Activated naive CD8-positive, alpha-beta T cell treated with anti-CD3 and anti-CD28 coated beads, Interleukin-2, amount 50 U/mL, for 16 hours (primary cell): Measurements from ENCODE around the gene TNPO1.
A peak's percentile ranks its signal among the peaks of the same experiment; 100 is the strongest.

Experiments
- DNase-seq: peaks from one replicate; pipeline ENCODE4 v3.0.0-alpha.2; 2020; ENCODE audit warnings: low read depth, low spot score

Gene TNPO1

DNA sequence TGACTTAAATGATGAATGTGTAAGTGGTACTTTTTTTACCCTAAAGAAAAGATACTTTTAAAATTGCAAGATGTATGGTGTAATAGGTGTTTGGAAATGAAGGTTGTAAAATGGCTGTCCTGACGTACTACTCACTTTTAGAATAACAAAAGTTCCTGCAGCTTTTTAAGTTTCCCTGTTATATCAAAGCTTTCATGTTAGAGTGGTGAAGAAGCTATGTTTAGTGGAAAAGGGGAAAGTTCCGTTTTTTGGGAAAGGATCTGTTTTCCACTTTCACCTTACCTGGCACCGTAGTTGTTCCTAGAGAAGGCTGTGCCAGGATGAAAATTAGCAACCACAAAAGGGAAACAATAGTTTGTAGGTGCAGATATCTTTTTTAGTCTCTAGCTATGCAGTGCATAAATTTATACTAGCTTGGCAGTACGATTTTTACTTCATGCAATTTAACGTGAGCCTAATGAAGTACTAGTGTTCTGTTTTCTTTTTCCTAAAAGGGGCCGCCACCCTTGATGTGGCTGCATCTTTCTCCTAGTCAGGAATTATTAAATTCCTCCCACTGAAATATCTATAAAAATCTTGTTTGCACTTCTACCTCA lies 1.3 kb downstream of the TNPO1 start:
- no peak for DNase-seq

DNA sequence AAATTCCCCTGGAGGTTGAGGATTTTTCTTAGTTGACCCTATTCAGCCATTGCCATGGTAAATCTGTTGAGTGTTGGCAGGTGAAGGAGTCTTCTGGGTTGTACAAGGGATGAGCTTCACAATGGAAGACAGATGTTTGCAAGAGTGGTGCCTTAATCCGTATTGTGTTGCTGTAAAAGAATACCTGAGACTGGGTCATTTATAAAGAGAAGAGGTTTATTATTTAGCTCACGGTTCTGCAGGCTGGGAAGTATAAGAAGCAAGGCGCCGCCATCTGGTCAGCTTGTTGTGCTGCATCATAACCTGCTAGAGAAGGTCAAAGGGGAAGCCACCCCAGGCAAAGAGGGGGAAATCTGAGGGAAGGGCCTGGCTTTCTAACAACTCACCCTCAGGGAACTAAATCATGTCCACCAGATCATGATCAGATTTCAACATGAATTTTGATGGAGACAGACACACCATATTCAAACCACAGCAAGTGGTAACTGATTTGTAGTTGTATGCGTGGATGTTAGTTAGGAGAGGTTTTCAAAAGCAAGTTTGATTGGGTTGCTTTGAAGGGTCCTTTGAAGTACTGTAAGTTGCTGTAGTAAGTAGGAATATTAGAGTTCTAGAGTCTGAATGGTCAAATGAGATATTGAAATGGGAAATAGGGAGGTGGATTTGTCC lies 2.5 kb downstream of the TNPO1 start:
- DNase-seq = no peak

DNA sequence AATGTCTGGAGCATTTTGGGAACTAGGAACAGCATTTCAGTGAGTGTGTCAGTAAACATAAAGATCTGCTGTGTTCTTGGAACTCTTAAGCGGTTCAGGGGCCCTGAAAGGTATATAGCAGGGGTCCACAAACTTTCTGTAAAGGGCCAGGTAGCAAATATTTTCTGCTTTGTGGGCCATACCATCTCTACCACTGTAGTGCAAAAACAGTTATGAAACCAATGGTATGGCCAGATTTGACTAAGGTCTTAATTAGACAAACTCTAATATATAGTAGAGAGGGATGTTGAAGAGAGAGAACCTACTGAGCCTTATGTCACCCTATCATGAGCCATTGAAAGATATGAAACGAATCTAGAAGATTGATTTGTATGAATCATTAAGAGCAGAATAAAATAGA lies 5.3 kb downstream of the TNPO1 start:
- no peak for DNase-seq

DNA sequence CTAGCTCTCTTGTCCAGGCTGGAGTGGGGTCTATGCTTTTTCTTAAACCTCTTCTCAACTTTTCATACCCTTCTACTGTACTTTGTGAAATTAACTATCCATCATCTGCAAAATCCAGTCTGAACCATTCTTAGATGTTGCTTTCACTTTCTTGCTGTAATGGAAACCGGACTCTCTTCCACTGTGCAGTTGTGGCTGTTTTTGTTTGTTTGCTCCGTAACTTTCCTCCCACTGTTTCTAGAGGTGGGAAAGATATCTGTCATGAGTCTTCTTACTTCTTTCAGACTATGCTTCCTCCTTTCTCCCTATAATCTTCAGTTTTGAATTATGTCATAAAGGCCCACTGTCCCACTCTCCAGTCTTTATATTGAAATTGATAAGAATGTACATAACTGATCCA lies 6.5 kb downstream of the TNPO1 start:
- no peak for DNase-seq

DNA sequence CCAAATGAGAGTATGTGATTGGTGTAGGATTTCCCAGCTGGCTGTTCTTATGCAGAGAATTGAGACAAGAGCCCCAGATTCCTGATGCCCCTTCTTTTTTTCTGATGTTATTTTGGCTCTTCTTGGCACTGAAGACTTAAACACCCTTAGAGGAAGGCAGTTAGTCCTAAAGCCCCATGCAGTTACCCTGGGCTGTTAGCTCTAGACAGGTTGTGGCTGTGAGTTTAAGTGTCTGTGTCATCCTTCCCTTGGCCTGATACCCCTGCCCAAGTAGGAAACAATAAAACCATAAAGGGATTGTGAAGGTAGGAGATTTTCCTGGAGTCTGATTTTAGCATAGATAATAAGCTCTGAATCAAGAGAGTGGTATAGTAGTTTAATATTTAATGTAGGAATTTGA lies 13.2 kb downstream of the TNPO1 start:
- DNase-seq = no peak

DNA sequence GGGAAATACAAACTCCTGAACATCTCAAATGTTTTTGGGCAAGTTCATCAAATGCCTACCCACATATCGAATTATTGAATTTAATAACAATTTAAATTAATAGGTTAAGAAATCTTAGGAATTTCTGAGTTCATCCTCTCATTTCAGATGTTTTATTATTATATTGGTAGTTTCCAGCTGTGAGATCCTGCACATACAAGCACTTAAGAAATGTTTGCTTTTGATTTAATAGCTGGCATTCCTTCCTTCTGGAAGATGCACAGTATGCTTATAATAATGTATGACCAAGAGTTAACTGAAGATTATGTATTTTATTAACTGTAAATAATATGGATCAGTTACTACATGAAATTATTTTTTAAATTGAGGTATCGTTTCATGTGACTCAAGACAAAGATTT lies 13.9 kb downstream of the TNPO1 start:
- DNase-seq = no peak

DNA sequence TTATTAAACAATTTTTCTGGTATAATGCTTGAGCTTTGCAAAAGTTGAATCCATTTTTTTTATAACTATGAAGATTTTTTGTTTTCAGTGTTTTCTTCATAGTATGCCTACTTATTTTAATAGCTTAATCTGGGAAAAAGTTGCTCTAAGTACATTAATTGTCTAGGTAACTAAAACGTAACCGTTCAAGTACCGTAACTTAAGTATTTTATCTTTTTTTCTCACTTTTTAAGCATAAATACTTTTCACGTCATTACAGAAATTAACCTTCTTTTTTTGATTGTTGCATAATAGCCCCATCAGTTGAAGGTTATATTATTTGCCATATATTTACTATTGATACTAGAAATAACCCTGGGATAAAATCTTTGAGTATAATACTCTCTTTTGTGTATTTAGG lies 15.2 kb downstream of the TNPO1 start:
- DNase-seq = no peak

DNA sequence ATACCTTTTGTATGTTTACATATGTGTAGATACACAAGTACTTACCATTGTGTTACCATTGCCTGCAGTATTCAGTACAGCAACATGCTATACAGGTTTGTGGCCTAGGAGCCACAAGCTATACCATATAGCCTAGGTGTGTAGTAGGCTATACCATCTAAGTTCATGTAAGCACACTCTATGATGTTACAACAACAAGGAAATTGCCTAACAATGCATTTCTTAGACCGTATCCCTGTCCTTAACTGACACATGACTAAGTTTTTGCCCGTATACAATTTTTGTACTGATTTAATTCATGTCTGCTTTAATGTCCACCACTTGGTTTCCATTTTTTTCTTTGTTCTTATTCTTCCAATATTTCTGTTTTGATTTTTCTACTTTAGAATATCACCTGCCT lies 18.5 kb downstream of the TNPO1 start:
- DNase-seq = no peak

DNA sequence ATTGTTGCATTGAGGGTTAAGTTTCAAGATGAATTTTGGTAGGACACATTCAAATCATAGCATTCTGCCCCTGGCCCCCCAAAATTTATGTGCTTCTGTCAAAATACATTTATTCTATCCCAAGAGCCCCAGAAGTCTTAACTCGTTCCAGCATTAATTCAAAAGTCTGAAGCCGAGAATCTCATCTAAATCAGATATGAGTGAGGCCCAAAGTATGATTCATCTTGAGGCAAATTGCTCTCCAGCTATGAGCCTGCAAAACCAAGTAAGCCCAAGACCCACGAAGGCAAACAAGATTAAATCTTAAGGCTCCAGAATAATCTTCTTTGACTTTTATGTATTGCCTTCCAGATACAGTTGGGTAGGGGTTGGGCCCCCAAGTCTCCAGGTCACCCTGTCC lies 19.2 kb downstream of the TNPO1 start:
- DNase-seq = no peak

DNA sequence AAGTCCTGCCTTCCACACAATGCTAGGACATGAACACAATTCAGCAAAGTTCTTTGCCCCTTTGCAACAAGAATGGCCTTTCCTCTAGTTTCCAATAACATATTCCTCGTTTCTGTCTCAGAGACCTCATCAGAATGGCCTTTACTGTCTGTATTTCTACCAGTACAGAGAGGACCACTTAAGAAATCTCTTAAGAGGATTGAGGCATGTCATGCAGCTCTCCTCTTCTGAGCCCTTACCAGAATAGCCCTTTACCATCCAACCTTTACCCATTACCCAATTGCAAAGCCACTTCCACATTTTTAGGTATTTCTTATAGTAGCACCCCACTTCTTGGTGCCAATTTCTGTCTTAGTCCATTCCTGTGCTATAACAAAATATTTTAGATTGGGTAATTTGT lies 20.3 kb downstream of the TNPO1 start:
- DNase-seq = no peak

DNA sequence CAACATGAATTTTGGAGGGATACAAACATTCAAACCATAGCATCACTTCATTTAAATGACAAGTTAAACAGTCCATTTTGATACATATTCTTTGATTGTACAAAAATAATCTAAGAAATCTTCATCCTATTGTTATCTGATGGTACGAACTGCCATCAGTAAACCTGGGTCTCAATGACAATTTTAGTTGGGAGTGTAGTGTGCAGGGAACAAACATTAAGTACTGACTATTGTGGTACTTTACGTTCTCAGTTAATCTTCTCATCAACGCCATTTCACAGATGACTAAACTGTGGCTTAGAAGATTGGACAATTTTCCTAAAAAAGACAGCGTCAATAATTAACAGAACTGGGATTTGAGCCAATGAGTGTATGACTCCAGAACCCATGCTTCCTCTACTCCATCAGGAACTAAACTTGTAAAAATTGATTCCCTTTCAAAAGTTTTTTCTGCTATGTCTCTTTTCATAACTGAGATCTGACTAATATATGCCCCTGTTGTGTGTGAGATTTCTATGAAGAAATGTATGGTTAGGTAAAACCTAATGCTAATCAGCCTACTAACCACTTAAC lies 21.1 kb downstream of the TNPO1 start:
- DNase-seq = no peak

DNA sequence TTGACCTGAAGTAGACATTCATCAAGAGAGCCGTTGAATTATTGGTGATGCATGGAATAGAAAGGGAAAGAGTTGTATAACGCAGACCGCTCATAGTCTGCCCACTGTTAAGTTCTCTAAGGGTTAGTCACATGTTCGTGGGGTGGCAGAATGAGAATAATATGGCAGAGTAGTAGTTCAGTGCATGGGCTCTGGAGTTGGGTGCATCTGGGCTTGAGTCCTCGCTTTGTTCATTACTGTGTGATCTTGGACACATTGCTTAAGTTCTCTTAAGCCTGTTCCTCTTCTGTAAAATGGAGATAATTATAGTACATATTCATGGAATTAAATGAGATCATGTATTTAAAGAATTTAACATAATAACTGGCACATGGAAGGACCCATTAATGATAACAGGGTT lies 23.6 kb downstream of the TNPO1 start:
- DNase-seq = no peak

DNA sequence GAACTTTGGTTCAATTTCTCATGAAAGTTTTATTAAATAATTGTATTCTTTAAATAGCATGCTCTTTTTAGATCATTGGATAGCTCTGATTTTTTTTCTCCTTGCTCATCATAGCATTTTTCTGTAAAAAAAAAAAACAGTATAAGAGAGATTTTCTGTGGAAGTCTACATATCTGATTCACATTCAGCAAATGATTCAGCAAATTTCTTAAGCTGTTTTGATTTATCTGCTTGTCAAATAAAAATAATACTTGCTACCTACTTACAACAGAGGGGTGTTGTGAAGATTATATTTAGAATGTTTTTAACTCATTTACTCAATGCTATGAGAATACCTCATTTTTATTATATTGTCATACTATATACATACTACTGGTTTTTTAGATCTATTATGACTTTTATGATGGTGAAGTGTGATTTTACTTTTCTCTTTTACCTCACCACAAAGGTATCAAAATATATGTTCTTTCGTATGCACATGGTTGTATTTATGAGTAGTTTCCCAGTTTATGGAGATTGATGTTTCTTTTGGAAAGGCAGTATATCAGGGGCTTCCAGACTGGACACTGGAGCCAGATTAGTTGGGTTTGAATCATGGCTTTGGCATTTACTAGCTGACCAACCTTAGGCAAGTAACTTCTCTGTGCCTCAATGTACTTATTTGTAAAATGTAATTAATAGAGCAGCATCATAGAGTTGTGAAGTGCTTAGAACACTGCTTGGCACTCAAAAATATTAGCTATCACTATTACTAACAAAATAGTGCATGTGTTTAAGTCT lies 25.5 kb downstream of the TNPO1 start:
- no peak for DNase-seq

DNA sequence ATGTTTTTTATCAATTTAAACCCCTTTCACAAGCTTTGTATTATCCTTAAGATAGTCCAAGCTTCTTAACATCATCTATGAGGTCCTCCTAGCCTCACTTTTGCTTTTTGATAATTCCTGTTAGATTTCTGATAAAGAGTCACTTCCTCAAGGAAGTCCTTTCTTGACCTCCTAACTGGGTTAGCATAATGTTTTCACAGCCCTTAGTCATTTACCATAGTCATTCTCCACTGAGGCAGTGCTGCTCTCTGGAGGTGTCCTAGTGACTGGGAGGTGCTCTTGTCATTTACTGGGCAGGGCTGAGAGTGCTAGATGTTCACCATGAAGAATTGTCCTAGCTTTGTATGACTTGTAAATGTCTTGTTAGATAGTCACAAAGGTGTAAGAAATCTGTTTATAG lies 26.4 kb downstream of the TNPO1 start:
- no peak for DNase-seq

DNA sequence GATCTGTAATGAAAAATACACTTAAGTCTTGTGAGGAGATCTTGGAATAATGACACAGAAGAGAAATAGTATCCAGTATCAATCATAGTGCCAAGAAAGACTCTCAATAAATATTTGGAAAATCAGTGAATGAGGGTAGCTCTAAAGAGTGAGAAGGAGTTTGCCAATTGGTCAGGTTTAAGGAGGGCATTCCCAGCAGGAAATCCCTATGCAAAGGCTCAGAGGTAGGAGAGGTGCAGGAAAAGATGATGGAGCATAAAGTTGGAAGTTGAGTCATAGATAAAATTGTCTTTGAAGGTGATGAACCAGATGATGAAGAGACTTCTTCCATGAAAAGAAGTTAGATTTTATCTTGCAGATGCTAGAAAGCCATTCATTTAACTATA lies 27.8 kb downstream of the TNPO1 start:
- DNase-seq = no peak

DNA sequence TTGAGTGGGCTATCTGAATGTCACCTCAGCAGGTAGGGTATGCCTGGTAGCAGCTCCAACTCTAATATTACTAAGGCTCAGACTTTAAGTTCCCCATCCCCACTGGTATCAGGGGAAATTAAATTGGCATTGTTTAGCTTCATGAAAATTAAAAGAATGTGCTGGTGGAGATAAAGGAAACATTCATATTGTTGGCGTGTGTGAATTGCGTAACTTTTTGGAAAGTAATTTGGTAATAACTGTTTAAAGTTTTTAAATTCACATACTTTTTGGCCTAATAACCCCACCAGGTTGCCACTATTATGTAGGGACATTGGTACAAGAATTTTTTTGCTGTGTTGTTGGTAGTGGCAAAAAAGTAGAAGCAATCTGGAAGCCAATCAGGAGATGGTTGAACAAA lies 29.4 kb downstream of the TNPO1 start:
- no peak for DNase-seq

DNA sequence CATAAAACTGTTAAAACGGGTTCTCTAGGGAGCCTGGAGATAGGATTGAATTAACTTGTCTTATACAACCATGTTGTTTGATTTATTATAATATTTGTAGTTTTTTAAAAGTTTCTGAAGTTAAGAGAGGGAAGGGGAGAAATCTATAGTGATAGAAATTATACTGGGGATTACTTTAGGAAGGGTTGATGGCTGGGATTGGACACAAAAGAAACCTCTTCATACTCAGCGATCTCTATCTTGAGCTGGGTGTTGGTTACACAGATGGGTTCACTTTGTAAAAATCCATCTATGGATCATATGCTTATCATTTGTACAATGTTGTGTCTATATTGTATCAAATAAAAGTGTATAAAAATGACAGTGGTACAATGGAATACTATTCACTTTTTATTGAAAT lies 30.0 kb downstream of the TNPO1 start:
- DNase-seq = no peak

DNA sequence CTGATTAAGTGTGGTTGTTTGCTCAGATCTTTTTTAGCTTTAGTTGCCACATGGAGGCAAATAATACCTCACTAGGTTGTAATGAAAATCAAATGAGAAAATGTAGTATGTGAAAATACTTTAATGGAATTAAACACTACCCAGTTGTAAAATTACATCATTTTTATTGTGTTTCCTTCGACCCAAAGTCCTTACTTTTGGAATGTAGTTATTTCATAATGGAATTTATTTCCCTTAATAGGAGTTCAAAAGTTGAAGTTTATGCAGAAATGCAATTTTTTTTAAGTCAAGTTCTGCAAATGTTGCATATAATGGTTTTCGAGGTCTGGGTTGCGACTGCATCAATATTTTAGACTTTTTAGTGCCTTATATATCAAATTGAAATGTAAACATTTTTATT lies 31.0 kb downstream of the TNPO1 start:
- no peak for DNase-seq

DNA sequence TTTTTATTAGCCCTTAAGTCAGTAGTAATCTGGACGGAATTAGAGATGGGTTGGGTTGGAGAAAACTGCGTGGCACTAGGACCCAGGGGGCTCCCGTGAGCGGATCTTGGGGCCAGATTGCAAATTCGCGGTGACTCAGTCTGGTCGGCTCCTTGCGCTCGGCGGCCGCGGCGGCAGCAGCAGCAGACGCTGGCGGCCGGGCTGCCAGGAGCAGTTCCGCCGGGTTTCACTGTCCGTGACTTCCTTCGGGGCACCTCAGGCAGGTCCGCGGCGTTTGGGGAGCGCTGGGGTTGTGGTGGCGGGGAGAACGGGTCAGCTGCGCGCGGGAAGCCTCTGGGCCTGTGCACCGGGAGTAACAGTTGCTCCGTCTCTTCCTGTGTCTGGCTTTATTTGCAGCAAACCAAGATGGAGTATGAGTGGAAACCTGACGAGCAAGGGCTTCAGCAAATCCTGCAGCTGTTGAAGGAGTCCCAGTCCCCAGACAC lies 31.6 kb downstream of the TNPO1 start:
- peak; percentile 65 for DNase-seq

DNA sequence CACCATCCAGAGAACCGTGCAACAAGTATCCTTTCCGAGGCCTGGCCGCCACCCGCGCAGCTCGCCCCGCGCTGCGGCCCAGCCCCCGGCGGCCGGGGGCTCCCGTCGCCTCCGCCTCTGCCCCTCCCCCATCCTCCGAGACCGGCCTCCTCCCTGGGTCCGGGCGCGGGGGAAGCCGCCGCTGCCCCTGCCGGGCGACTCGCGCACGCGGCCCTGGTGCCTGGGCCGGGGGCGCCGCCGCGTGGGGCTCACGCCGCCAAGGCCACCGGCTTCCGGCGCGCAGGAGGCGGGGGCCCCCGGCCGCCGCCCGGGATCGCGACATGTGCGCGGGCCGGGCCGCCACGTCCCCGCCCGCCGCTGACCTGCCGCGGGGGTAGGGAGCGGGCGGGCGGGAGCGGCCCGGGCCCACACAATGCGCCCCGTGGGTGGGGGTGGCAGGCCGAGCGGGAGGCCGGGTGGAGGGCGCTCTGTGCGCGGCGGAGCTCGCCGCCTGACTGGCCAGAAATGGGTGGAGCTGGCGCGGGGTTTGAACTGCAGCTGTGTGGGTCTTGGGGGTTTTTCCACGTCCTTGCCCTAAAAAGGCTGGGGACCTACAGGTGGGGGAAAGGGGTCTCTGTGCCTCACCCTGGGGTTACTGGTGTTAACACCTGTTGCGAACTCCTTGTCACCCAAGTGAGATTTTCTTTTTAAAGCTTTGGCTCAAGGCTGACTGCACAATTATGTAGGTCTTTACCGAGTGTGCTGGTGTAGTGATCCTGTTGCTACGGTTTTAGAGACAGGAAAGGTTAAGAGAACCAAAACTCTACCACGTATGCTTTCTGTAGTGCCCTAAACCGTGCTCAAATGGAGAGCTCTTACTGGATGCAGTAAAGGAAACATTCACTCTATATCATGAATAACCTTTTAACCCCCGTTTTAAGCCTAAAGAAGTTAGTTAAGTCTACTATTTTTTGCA lies 32.3 kb downstream of the TNPO1 start:
- DNase-seq = peak; percentile 8

DNA sequence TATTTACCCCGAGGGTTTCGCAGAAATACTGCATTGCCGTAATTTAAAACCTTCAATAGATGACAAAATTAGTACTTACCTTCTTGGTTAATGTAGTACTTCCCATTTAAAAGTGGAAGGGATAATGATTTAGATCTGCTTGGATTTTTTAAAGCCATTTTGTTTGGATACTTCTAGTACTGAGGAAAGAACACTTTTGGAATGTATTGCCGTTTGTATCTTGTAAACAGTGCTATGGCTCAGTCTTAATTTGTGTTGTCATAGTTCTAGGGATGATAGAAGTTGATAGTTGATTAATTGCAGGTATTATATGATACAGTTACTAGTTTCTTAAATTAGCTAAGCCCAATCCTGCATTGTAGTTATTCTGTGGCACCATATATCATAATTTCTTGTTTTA lies 33.1 kb downstream of the TNPO1 start:
- DNase-seq = no peak

DNA sequence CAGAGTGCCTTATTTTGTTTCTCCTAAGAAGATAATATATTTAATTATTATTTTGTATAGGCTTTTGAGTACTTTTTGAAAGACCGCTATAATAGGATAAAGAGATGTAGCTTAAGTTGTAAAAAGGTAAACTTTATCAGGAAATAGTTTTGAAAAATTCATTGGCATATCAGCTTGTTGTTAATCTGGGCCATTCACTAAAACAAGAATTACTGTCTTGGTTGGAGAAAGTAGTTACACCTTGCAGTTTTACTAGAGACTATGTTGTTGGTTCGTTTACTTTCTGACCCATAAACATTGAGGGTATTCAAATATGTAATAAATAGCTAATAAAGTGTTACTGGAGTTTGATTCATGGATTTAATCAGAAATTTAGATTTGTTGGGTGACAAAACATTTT lies 33.7 kb downstream of the TNPO1 start:
- no peak for DNase-seq
